DND-41 (cell line): Measurements from ENCODE around the gene TBC1D23.

Source experiments
- ATAC-seq: fragments of 200-7000 bp; cut with Tn5 transposase; 3 replicates; pipeline ENCODE4 v1.9.1; 2021; ENCODE audit warnings: low read depth; ENCODE audit not compliant: insufficient read depth
- DNase-seq: peaks from one replicate; pipeline ENCODE4 v3.0.0-alpha.2; 2020
- H2AFZ ChIP-seq: 2 replicates; pipeline ENCODE4 v1.6.0; 2012; ENCODE audit warnings: low read depth, low read length
- H3K27ac ChIP-seq: 2 replicates; pipeline ENCODE4 v1.5.1; 2012; ENCODE audit warnings: low read length, inconsistent platforms
- H3K27me3 ChIP-seq: fragments of 200-600 bp; sonication (generic); 2 replicates; pipeline ENCODE4 v1.6.0; 2012; ENCODE audit warnings: low read length, mild to moderate bottlenecking, inconsistent platforms; ENCODE audit not compliant: insufficient read depth, poor library complexity
- H3K36me3 ChIP-seq: 2 replicates; pipeline ENCODE4 v1.5.1; 2012; ENCODE audit warnings: low read length, inconsistent platforms; ENCODE audit not compliant: insufficient read depth
- H3K4me1 ChIP-seq: 2 replicates; pipeline ENCODE4 v1.5.1; 2012; ENCODE audit warnings: mild to moderate bottlenecking, low read length; ENCODE audit not compliant: insufficient read depth
- H3K4me2 ChIP-seq: 2 replicates; pipeline ENCODE4 v1.6.0; 2012; ENCODE audit warnings: mild to moderate bottlenecking, moderate library complexity, low read length, inconsistent platforms; ENCODE audit not compliant: insufficient read depth
- H3K4me3 ChIP-seq, 2 experiments: fragments of 200-600 bp in 1 of 2; shearing (Covaris generic) in 1 of 2; 2 replicates each; pipeline ENCODE4 v1.5.1; 2012 to 2016; ENCODE audit warnings: inconsistent platforms in 2 of 2, low read length in 2 of 2, mild to moderate bottlenecking in 2 of 2, low read depth in 1 of 2, moderate library complexity in 1 of 2
- H3K79me2 ChIP-seq: 2 replicates; pipeline ENCODE4 v1.6.0; 2012; ENCODE audit warnings: low read length, inconsistent platforms; ENCODE audit not compliant: insufficient read depth
- H3K9ac ChIP-seq: 2 replicates; pipeline ENCODE4 v1.6.0; 2012; ENCODE audit warnings: low read depth, mild to moderate bottlenecking, inconsistent platforms, low read length, moderate library complexity
- H3K9me3 ChIP-seq: 2 replicates; pipeline ENCODE4 v1.5.1; 2012; ENCODE audit warnings: low read length, moderate library complexity, mild to moderate bottlenecking, inconsistent platforms; ENCODE audit not compliant: insufficient read depth, severe bottlenecking
- H4K20me1 ChIP-seq: 2 replicates; pipeline ENCODE4 v1.6.0; 2012; ENCODE audit warnings: low read length; ENCODE audit not compliant: insufficient read depth
- CTCF ChIP-seq: IDR thresholded peaks from 2 replicates; pipeline ENCODE4 v1.5.1; 2012; ENCODE audit warnings: borderline replicate concordance, low read length, moderate library complexity, mild to moderate bottlenecking; ENCODE audit not compliant: poor library complexity, severe bottlenecking; ENCODE audit errors: extremely low read depth
- EZH2 ChIP-seq: IDR thresholded peaks from 3 replicates; pipeline ENCODE4 v1.6.1; 2012; ENCODE audit warnings: borderline replicate concordance, low read depth, mild to moderate bottlenecking, moderate library complexity, low read length, inconsistent platforms; ENCODE audit not compliant: severe bottlenecking

TBC1D23 gene

GRCh38 chr3:100316641-100317069 lies 55.9 kb downstream of the TBC1D23 start:
- Histone ChIP-seq H3K4me2 (no peak overlapping the region), H3K79me2 (no peaks in the 10 kb centered on the region), H3K9me3 (no peaks in the 10 kb centered on the region), H3K27ac (no peak overlapping the region), H3K27me3 (no peaks in the 10 kb centered on the region), H3K4me3 (no peak overlapping the region), H2AFZ (no peak overlapping the region), H3K9ac (no peak overlapping the region), H3K36me3 (peaks cover 28% of the 10 kb centered on the region), H3K4me1 (no peaks in the 10 kb centered on the region), H4K20me1 (no peaks in the 10 kb centered on the region)
- no peak for TF ChIP-seq EZH2
- peak; percentile 68 for TF ChIP-seq CTCF
- ATAC-seq (peak; percentile 76), DNase-seq (peak; percentile 40)

GRCh38 chr3:100317912-100318311 lies 57.1 kb downstream of the TBC1D23 start:
- H3K36me3 ChIP-seq: peaks cover 24% of the 10 kb centered on the region
- no peak overlapping the region for H3K9ac ChIP-seq
- H3K4me2 ChIP-seq: no peak overlapping the region
- no peak for ATAC-seq
- no peak overlapping the region for H3K4me3 ChIP-seq
- TF ChIP-seq EZH2 (no peak), CTCF (no peak)
- no peaks in the 10 kb centered on the region for H3K79me2 ChIP-seq
- H3K27ac ChIP-seq: no peak overlapping the region
- H2AFZ ChIP-seq: no peak overlapping the region
- no peaks in the 10 kb centered on the region for H3K4me1 ChIP-seq
- no peaks in the 10 kb centered on the region for H3K27me3 ChIP-seq
- H4K20me1 ChIP-seq: no peaks in the 10 kb centered on the region
- no peak for DNase-seq
- H3K9me3 ChIP-seq: no peaks in the 10 kb centered on the region

- Histone ChIP-seq H4K20me1 (no peaks in the 10 kb centered on the region), H3K4me3 (no peak overlapping the region)
These were observed 59.2 kb downstream of the TBC1D23 start for GRCh38 chr3:100319951-100320350.

More at GRCh38 chr3:100319951-100320350, 59.2 kb downstream of the TBC1D23 start:
- Histone ChIP-seq H3K4me1 (no peaks in the 10 kb centered on the region), H3K9ac (no peak overlapping the region), H3K4me2 (no peak overlapping the region), H3K79me2 (no peaks in the 10 kb centered on the region), H2AFZ (no peak overlapping the region), H3K27ac (no peak overlapping the region), H3K36me3 (peaks cover 24% of the 10 kb centered on the region), H3K9me3 (no peaks in the 10 kb centered on the region), H3K27me3 (no peaks in the 10 kb centered on the region)
- DNase-seq (no peak), ATAC-seq (no peak)
- no peak for TF ChIP-seq CTCF
- no peak for TF ChIP-seq EZH2
